Endometrial microvascular endothelial cells (primary cell): ENCODE results near the gene GPR155. TPM values are rescaled to one million over a fixed set of nuclear protein-coding genes. Genes with fewer than 3 reads are reported as not detected.

Experiments
- in situ Hi-C: cut with HindIII; loops from 2 replicates; pipeline ENCODE4 v1.10.0; 2017; ENCODE audit warnings: low sequenced_read_pairs, low pct_unique_long_range_greater_than_20kb; ENCODE audit errors: inconsistent ontology term
- total RNA-seq: library from RNA; depleted of rRNA; stranded (reverse); fragments of >200 nt; gene quantifications from one replicate; pipeline ENCODE4 v1.2.3, GENCODE V29; 2015; ENCODE audit errors: inconsistent ontology term

Gene GPR155, protein sequence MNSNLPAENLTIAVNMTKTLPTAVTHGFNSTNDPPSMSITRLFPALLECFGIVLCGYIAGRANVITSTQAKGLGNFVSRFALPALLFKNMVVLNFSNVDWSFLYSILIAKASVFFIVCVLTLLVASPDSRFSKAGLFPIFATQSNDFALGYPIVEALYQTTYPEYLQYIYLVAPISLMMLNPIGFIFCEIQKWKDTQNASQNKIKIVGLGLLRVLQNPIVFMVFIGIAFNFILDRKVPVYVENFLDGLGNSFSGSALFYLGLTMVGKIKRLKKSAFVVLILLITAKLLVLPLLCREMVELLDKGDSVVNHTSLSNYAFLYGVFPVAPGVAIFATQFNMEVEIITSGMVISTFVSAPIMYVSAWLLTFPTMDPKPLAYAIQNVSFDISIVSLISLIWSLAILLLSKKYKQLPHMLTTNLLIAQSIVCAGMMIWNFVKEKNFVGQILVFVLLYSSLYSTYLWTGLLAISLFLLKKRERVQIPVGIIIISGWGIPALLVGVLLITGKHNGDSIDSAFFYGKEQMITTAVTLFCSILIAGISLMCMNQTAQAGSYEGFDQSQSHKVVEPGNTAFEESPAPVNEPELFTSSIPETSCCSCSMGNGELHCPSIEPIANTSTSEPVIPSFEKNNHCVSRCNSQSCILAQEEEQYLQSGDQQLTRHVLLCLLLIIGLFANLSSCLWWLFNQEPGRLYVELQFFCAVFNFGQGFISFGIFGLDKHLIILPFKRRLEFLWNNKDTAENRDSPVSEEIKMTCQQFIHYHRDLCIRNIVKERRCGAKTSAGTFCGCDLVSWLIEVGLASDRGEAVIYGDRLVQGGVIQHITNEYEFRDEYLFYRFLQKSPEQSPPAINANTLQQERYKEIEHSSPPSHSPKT
- 1.3 TPM for total RNA-seq

DNA sequence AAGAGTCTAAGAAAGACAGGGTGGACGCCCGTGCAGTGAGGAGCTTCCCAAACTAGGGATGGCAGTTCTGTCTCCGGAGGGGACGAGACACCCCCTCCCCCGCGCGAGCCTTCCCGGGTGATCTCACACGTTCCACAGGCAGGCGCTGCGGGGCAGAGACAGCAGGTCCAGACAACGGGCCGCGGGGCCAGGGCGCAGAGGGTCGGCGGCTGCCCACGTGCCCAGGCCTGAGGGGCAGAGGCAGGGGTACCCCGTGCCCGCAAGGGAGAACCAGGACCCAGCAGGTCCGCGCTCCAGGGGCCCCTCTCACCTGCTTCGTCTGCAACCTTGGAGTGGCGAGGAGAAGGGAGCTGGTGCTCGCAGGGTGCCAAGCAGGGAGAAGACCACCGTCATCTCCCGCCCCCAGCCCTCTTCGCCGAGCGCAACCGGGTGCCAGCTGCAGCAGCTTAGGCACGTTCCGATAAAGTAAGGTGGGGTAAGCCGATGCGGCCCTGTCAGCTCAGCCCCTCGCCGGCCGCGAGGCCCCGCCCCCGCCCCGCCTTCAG is at the start of gene GPR155:
Gene GPR155, minus strand, starts transcription at position 467 of the 545 bp plus-strand sequence. CDS start 5,073 bp downstream, outside the sequence.
- in situ Hi-C loops, result loop anchor here (25.0 kb wide), 1 partner anchor 99 kb away; the partner anchor contains the start of gene SCRN3

DNA sequence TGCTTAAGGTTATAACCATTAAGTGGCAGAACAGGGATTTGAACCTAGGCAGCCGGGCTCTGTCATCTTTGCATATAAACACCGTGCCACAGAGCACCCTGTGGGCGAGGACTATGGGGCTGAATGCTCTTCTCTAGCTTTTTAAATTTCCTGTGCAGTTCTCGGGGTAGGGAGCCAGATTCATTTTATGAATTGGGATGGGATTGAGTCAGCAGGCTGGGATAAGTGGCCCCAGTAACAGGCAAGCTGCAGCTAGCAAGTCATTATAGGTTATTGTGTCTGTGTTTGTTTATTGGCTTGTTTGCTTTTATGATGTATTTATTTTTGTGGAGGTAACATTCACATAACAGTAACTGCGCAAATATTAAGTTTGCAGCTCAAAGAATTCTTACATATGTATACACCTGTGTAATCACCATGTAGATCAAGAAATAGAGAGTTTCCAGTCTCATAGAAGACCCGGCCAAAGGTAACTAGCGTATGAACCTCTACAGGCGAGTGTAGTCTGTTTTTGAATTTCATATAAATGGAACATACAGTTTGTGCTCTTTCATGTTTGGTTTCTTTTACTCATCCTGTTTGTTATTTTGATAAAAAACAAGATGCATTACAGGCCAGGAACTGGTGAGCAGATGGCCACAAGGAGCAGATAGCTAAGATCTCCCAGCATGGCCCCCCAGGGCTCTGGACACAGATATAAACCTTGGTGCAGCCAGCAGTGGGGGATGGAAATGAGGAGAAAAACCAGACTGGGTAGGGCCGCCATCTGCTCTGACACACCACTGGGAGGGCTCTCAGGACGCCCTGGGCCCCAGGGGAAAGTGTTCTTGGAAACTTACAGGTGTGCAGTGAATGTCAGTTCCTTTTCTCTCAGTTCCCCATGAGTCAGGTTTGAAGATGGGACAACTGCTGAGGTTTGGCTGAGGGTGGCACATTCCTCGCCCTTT is 49.2 kb upstream of the GPR155 start:
- in situ Hi-C loops, result no loop called here

DNA sequence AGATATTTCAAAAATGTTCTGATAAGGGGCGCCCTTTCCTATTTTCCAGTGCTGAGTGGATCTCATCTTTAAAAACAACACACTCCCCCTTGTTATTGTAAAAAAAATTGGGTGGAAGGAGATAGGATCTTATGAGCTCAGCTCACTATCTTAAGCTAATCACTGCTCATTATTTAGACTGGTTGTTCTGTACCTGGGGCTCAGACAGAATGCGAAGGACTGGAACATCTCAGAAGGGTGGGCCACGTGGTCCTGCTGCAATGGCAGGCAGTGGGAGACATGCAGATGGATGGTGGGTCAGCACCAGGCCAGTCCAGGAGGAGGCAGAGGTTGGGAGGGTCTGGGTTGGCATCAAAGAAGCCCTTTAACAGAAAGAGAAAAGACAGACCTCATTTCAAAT is 48.3 kb upstream of the GPR155 start:
- in situ Hi-C loops, result no loop called here

DNA sequence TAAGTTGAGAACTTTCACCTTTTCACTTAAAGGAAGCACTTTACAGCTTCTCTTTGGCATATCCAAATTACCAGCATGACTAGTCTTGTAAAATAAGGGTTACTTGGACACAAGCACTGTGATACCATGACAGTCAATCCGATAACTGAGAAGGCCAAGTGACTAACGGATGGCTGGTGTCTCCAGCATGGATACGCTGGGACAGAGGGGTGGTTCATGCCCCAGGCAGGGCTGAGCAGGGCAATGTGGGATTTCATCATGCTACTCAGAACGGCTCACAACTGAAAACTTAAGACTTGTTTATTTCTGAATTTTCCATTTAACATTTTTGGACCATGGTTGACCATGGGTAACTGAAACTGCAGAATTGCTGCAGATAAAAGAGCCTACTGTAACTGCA is 43.1 kb upstream of the GPR155 start:
- in situ Hi-C loops, result no loop called here

DNA sequence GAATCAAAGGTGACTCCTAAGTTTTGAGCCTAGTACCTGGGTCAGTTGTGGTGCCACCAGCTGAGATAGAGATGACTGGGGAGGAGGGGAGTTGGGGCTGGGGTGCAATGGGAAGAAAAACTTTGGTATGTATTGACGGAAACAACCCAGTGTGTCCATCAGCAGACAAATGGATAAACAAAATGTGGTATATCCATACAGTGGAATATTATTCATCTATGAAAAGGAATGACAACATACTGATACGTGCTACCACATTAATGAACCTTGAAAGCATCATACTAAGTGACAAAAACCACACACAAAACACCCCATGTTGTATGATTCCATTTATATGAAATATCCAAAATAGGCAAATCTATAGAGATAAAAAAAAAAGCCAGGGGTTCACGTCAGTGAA is 41.1 kb upstream of the GPR155 start:
- in situ Hi-C loops, result no loop called here

DNA sequence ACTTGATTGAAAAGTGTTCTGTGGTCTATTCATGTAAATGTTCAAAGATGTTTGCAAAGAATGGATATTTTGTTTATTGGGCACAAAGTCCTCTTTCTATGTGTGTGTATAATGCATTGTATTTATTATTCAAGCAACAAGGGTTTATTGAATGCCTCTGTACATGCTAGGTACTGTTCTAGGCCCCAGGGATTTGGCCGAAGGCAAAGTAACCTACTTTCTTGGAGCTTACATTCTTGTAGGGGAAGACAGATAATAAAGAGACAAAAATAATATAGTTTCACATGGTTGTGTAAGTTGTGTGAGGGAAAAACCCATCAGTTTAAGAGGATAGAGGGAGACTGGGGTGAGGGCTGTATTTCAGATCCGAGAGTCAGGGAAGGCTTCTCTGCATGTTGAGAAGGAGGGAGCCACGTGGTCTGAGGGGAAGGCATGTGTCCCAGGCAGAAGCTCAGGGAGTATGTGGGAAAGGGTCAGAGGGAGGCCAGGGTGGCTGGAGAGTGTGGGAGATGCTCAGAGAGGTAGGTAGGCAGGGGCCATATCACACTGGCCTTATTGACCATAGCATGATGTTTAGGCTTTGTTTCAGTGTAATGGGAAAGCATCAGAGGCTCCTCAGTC is 40.4 kb upstream of the GPR155 start:
- in situ Hi-C loops, result no loop called here

DNA sequence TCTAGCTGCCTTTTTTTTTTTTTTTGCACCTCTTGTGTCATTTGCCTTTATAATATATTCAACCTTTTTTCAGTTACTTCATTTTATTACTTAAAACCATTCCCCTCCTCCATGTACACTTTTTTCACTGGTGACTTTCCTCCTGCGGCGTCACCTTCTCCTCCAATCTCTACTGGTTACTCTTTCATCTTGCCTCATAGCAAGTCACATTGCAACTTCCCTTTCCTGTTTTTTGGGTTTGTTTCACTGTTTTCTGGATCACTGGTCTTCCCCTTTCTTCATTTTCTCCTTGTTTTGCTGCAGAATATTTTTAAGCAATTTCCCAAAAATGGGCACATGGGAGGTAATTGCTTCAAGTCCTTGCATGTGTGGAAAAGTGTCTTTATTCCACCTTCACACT is 37.7 kb upstream of the GPR155 start:
- in situ Hi-C loops, result no loop called here

DNA sequence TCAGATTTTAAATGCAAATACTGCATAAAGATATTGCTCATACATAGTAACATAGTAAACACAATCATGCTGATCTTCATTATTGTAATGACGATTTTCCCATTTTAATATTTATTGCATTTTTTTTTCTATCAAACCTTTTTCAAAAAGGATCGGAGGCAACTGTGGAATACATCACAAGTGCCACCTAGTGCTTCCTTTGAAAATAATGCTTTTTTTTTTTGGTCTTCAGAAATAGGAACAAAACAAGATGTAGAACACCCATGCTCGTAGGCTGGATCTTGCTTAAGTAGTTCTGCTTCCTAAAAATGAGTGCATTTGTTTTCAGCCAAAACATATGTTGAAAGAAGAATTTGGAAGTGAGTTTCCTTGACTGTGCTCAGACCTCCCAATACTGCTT is 35.7 kb upstream of the GPR155 start:
- in situ Hi-C loops, result no loop called here

DNA sequence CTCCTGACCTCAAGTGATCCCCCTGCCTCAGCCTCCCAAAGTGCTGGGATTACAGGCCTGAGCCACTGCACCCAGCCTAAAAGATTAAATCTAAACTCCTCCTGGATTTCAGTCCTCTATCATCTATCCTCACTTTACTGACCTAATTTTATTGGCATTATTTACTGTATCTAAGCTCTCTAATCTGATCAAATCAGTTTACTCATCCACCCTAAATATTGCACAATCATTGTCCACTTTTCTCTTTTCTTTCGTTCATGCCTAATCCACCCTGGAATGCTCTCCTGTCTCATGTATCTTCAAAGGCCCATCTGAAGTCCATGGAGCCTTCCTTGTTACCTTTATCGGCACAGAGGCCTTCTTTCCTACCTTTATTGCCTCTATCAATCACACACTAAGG is 31.6 kb upstream of the GPR155 start:
- in situ Hi-C loops, result no loop called here

DNA sequence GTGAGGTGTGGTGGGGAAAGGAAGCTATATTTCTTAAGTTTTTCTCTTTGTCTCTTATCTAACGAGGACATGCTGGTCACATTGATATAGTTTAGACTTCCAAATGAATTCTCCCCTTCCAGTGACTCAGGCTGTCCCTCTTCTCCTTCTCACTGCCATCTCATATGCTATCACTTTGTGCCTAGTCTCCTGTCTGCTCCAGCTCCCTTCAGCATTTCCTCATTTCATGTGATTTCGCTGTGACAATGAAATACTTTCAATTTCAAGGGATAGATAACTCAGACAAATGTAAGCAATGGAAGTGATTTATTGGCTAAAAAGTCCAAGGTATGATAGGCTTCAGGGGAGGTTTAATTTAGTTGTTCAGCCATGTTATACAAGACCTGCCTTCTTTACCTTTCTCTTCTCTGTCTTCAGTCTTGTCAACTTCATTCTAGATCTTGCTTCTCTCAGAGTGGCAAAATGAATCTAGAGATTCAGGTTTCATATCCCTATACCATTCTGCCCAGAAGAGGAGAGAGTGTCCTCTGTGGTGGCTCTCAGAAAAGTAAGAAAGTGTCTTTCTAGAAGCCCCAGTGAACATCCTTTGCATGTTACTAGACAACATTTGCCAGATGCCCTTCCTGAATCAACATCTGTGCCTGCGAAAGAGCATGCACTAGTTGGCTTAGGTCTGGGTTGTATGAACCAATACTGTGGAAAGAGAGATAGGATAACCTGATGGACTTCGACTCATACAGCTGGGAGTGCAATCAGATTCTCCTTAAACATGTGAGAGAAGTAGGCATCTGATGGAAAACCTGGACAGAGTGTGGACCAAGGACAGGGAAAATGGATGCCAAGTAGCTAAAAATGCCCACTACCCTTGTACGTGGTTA is 29.9 kb upstream of the GPR155 start:
- in situ Hi-C loops, result no loop called here

DNA sequence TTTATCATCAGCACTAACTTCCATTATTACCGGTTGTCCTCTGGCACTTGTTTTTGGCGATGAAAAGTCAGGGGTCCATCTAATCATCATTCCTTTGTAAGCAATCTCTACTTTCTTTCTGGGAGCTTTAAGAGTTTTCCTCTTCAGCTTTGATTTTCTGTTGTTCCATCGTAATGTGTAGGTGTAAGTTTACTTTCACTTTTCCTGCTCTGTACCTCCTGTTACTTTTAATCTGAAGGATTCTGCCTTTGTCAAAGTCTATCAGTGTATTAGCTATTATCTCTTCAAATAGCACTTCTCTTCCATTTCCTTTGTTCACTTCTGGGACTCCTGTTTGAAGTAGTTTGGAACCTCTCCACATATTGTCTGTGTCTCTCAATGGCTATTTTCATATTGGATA is 25.5 kb upstream of the GPR155 start:
- in situ Hi-C loops, result no loop called here

DNA sequence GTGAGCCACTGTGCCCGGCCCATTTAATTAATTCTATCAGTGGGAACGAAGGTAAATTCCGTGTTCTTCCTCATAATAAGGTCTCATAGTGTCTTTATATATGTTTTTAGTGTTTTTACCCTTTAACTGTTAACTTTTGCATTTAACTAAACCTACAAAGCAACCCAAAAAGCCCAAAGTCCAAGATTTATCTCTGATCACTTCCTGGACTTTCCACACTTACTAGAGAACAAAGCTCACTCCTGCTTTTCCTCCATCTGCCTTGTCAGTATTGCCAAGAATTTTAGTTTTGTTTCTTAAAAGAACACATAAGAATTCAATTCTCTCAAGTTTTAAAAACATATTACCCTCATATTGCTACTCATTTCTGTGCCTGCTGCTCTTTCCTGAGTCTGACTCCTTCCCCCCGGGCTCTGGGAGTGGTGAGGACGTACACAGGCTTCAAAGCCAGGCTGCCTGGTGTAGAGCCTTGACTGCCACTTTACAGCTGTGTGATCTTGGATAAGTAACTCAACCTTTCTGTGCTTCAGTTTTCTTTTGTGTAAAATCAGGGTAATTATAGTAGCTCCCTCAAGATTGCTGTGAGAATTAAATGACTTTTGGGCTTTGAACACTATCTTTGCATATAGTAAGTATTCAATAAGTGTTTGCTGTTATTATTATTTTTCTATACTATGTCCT is 24.9 kb upstream of the GPR155 start:
- in situ Hi-C loops, result no loop called here

DNA sequence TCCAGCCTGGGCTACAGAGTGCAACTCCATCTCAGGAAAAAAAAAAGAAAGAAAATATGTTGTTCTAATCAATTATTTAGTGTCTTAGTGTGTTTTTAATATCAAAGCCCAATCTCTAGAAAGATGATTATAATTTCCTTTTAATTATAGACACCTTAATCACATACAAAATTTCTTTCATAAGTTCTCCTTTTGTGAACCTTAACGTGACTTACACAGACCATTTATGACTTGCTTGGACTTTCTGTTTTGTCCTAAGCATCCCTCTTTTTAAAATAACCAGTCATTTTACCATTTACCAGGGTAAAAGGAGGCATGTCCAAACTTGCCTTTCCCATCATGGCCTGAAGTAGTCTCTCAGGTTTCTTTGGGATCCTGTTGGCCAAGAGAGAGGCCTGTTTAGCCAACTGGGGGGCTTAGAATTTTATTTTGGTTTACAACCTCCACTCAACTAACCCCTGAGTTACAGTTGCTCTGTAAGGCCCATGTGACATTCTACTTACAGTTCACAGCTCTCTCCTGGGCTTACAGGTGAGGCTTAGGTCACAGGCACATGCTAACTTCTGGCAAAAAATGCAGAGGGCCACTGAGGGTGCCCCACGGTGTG is 23.9 kb upstream of the GPR155 start:
- in situ Hi-C loops, result no loop called here

DNA sequence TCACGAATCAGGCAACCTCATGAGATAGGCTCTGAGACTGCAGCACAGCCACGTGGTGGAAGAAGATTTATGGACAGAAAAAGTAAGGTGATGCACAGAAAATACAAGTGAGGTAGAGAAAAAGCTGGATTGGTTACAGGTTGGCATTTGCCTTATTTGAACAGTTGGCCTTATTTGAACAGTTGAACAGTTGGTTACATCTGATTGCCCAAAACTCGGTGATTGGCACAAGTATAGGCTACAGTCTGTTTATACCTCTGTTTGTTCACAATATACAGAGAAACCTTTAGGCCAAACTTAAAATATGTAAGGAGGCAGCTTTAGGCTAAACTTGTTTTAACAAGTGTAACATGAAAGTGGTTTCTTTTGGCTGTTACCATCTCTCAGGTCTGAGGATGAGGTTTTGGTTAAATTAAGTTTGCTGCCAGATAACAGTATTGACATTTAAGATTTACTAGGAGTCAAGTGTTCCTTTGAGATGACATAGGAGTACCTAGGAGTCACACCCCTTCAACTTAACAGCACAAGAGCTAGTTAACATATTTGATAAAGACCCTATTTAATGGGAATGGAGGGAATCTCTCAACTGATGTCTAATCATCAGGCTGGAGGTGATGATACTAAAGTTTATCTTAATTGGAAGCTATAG is 16.5 kb upstream of the GPR155 start:
- in situ Hi-C loops, result no loop called here

DNA sequence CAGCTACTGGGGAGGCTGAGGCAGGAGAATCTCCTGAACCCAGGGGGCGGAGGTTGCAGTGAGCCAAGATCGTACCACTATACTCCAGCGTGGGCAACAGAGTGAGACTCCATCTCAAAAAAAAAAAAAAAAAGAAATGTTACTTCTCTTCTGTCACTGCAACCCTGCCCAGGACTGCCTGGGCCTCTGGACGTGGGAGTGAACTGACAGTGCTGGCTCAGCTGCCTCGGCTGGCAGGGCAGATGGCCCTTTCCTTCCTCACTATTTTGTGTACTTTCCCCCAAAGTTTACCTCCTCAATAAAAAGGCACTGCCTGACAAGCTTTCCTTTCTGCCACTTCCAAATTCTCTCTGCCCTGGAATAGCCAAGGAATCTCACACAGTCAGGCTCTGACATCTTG is 12.5 kb upstream of the GPR155 start:
- in situ Hi-C loops, result loop anchor here (25.0 kb wide), 1 partner anchor 112 kb away; the partner anchor contains the start of gene SCRN3
